Stimulated activated CD4-positive, alpha-beta T cell treated with anti-CD3 and anti-CD28 coated beads, Interleukin-1b, Interleukin-23, amount 100 ng/mL, for 4 hours (primary cell): ENCODE measurements around the gene KREMEN2.
A peak's percentile ranks its signal among the peaks of the same experiment; 100 is the strongest.

Experiments used
- DNase-seq, 2 donors: peaks; one replicate each; pipeline ENCODE4 v3.0.0-alpha.2; 2020; ENCODE audit warnings: low read depth in 2 of 2

KREMEN2 gene

DNA sequence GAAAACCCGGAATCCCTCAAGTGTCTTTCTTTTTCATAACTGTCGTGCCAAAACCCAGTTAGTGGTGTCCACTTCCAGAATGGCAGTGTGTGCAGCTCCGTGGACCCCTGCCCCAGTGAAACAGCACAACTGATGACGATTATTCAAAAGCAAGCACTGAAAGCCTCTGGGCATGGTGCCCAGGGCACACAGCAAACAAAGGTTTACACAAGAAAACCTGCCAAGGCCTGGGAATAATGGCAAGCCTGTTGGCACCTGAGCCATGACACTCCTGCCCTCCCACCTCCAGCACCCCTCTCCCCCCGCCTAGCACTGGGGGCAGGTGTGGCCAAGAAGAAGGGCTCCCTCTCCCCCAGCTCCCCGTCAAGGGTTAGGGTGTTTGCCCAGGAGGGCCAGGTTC lies 13.4 kb downstream of the KREMEN2 start:
- no peak for DNase-seq

DNA sequence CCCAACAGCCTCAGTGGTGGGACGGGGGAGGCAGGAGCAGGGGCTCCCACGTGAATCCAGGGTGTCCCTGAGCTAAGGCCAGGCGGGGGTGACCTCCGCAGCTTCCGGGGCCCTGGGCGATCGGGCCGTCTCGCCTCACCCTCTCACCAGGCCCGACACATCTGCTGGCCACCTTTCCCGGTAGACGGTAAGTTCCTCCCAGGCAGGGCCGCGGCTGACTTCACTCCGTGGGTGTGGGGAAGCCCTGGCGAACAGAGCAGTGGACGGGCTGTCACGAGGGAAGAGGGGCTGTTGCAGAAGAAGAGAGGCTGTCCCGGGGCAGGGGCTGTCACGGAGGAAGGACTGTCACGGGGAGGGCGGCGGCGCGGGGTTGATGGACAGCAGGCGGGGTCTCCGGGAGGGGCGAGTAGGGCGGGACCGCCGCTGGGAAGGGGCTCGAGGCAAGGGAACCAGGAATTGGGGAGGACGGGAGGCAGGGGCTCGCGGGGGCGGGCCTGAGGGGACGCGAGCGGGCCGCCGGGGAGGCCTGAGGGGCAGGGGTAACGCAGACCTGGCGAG lies 15.7 kb downstream of the KREMEN2 start:
- no peak for DNase-seq

DNA sequence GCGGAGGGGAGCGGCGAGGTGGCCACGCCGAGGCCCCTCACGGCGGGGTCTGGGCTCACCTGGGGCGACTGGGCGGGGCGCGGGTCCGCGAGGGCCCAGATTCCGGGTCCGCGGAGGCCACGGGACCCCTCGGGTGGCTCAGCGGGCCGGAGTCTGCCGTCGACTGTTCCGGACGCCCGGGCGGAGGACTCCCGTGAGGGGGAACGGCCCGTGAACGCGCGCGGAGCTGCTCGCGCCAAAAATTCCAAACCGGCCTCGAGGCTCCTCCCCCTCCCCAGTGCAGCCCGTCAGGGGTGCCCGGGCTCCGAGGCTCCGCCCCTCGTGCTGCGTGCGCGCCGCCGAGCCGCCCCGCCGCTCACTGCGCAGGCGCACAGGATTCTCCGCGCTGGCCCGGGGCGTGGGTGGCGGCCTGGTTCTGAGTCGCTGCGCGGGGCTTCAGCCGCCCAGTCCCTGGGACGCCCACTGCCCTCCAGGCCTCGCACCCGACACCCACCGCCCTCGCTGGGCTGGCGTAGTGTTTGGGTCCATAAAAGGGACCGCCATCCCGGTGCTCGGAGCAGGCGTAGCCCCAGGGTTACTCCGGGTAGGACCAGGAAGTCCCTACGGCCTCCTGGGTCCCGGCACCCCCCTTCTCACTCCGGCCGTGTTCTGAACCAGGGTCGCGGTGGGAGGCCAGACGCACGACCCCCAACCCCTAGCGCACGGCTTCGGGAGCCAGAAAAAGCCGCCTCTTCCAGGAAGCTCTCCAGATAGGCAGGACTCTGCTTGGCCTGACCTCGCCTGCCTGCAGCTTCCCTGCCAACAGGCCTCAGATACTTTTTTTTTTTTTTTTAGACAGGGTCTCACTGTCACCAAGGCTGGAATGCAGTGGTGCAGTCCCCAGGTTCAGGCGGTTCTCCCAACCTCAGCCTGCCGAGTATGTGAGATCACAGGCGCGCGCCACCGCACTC lies 16.4 kb downstream of the KREMEN2 start, which contains the start of gene PKMYT1:
Gene PKMYT1 (minus strand): TSS at position 220 of the 950 bp plus-strand sequence. CDS start 789 bp downstream, outside the sequence.
- DNase-seq = peak; percentile 95 to 97

DNA sequence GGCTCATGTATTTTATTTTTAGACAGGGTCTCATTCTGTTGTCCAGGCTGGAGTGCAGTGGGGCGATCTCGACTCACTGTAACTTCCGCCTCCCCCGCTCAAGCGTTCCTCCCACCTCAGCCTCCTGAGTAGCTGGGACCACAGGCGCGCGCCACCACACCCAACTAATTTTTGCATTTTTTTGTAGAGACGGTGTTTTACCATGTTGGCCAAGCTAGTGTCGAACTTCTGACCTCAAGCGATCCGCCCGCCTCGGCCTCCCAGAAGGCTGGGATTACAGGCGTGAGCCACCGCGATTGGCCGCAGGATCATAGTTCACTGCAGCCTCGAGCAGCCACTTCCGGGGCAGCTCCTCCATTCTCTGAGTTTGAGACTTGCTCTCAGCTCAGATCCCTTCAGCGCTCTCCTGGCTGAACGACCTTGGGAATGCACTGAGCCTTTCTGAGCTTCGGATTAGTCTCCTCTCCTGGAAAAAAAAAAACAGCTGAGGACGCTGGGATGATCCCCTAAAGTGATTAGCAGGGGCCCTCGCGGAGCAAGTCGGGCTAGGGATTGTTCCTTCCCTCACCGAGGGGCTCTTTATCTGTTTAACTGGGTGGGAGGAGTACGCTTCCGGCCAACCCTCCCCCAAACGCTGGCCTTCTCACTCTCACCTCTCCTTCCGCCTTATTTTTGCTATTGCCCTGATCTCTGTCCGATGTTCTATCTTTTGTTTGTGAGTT lies 17.3 kb downstream of the KREMEN2 start:
- no peak for DNase-seq

DNA sequence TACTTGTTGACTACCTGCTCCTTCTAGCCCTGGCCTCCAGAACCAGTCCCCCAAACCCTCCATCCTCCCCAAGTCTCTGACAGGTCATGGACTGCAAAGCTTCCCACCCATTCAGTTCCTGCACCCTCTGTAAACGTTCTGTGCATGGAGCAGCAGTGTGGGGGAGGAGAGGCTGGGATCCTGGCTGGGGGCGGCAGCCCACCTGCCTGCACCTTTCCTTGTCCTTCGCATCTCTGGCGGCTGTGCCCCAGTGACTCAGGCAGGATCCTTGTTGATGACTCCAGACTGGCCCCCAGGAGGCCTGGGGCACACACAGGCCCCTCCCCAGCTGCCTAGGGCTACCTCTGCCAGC lies 17.8 kb downstream of the KREMEN2 start:
- no peak for DNase-seq

DNA sequence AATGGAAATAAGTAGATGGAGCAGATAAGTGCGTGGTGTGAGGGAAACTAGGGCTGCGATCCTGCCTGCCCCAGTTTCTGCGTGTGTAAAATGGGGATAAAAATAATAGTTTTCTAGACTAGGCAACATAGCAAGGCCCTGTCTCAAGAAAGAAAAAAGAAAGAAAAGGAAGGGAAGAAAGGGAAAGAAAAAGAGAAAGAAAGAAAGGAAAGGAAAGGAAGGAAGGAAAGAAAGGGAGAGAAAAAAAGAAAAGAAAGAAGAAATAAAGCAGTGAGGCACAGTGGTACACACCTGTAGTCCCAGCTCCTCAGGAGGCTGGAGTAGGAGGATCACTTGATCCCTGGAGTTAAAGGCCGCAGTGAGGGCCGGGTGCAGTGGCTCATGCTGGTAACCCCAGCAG lies 18.3 kb downstream of the KREMEN2 start:
- no peak for DNase-seq

DNA sequence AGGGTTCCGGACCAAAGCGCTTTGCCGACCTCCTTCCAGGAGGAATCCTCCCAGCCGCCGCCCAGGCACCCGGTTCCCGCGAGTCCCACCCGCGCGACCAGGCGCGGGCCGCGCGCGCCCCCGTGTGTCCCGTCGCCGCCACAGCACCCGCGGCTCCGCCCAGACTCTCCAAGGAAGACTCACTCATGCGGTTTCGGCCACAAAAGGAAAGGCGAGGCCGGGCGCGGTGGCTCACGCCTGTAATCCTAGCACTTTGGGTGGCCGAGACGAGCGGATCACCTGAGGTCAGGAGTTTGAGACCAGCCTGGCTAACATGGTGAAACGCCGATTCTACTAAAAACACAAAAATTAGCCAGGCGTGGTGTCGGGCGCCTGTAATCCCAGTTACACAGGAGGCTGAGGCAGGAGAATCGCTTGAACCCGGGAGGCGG lies 19.6 kb downstream of the KREMEN2 start:
- DNase-seq = peak; percentile 56 to 64

DNA sequence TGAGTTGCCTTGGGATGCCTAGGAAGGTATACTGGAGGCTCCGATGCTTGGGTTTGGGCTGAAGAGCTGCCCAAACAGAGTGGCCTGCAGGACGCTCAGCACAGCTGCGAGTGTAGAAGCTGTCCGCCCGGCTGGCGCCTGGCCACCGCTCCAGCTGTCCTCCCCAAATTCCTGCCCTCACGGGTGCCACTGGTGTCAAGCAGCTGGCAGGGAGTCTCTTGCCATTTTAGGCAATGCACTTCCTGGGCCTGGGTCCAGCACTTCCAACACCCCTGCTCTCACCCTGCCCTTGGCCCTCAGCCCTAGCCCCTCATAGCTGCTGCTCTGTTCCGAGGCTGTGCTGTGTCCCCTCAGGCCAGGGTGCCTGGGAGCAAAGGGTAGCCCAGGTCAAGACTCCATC lies 21.4 kb downstream of the KREMEN2 start:
- DNase-seq = no peak

DNA sequence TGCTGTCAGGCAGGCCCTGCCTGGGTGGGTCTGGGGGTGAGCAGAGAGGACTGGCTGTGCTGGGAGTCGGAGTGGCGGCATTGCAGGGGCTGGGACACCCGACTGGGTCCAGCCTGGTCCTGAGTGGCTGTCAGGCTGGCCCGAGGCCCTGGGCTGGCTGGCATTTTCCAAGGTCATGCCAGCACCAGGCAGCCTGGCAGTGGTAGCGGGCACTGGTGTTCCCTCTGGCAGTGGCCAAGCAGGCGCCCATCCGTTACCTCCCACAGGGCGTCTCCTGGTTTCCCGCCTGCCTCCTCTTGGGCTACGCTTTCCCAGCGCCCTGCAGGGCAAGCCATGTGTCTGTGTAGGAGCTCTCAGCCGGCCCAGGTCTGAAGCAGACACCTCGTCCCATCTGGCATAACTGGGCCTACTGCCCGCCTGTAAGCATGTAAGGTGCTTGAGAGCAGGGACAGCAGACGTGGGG lies 21.8 kb downstream of the KREMEN2 start:
- DNase-seq = no peak

DNA sequence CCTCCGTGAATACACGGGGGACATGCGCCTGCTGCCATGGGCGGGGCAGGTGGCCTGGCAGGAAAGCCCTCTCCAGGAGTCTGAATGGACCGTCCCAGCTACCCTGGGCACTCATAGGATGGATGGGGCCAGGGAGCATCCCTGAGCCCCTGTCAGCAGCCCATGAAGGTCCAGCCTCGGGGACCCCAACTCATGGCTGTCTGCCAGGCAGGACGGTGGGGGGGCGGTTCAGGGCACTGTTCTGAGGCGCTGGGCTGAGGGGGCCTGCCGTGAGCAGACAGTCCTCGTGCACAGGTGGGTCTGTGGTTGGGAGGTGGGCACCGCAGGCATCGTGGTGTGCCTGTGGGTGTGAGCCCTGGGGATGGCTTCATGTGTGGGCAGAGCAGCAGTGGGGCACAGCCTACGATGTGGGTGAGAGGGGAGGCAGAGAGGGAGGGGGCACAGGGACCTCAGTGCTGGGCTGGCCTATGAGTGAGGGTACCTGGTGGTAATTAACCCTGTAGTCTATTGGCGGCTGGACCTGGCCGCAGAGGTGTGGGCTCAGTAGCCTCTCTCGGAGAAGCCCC lies 22.6 kb downstream of the KREMEN2 start:
- no peak for DNase-seq

DNA sequence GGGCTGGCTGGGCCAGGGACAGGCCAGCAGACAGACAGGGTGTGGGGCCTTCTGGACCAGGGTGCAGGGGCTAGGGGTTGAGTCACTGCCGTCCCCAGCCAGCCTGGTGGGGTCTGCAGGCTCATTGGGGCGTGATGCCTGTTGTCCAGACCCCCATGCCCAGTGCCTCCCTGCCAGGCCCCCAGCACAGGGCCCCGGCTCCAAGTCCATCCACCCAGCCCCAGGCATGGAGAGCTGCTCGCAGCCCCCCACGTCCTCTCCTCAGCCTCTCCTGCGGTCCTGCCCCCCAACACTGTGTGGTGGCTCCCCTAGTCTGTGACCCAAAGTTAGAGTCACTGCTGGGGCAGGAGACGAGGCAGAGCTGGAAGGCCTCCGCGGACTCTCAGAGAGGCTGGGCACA lies 23.2 kb downstream of the KREMEN2 start:
- no peak for DNase-seq

DNA sequence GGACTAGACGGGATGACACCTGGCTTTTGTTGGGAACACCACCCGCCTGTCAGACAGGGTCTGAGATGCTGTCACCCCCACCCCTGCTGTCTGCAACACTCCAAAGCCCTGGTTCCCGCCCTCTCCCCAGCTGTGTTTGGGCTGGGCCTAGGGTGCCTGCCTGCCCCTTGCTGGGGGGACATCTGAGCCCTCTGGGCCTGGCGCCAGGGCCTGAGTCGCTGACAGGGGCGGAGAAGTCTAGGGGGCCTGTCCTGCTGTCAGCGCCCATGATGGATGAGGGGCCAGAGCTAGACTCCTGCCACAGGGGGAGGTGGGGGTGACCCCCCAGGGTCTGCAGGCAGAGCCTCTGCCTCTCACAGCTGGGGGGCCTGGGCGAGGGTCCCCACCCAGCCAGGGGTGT lies 23.8 kb downstream of the KREMEN2 start:
- DNase-seq = no peak

DNA sequence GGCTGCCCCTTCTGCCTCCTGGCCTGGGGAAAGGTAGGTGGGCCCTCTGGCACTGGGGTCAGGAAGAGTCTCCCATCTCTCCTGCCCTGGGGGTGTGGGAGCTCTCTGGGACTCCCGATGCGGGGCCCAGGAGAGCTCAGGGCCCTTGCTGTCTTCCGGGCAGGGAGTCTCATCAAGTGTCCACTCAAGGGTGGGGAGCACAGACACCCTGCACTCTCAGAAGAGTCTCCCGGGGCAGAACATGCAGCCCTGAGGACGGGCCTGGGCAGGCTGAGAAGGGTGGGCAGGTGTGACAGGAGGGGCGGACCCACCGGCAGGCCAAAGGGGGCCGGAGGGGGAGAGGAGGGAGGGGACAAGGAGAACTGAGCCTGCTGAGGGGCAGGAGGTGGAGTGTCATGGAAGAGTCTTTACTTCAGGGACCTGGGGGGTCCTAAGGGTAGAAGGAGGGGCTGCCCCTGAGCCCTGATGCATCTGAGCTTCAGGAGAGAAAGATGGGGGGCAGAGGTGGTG lies 24.6 kb downstream of the KREMEN2 start:
- DNase-seq = no peak

DNA sequence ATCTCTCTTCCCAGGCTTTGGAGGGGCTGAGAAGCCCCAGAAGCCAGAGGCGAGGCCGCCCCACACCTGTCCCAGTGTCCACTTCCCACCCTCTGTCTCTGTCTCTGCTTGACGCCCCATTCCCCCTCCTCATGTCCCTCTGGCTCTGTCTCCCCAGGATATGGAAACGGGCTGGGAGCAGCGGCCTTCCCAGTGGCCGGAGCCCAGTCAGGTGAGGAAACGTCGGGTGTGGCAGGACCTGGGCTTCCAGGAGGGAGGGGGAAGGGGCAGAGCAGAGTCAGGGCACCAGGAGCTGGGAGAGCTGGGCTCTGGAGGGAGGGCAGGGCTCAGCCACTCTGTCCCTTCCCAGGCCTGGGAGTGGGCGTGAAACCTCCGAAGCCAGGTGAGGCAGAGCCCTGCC lies 26.8 kb downstream of the KREMEN2 start:
- no peak for DNase-seq

DNA sequence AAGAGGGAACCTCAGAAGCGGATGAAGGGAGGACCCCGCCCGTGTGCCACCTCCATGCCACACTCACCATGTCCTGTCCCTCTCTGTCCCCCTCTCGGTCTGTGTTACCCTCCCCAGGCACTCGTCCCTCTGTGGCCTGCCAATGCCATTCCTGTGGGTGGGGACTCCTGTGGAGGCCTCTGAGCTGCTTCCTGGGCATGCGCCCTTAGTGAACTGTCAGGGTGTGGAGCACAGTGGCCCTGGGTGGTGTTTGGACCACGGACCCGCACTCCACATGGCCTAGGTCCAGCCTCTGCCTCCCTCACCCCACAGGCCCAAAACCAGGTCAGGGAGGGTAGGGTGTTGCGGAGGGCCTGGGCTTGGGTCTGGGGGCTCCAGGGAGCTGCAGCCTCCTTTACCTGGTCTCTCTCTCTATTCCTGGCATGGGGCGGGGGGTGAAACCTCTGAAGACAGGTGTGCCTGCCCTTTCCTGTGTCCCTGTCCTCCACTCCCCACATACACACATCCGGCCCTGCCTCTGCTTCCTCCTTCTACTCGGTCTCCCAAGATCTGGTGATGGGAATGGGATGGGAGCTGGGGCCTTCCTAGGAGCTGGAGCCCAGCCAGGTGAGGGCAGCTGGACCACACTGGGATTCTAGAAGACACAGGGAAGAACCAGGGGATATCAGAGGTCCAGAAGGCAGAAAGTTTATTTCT lies 27.6 kb downstream of the KREMEN2 start:
- DNase-seq = no peak

DNA sequence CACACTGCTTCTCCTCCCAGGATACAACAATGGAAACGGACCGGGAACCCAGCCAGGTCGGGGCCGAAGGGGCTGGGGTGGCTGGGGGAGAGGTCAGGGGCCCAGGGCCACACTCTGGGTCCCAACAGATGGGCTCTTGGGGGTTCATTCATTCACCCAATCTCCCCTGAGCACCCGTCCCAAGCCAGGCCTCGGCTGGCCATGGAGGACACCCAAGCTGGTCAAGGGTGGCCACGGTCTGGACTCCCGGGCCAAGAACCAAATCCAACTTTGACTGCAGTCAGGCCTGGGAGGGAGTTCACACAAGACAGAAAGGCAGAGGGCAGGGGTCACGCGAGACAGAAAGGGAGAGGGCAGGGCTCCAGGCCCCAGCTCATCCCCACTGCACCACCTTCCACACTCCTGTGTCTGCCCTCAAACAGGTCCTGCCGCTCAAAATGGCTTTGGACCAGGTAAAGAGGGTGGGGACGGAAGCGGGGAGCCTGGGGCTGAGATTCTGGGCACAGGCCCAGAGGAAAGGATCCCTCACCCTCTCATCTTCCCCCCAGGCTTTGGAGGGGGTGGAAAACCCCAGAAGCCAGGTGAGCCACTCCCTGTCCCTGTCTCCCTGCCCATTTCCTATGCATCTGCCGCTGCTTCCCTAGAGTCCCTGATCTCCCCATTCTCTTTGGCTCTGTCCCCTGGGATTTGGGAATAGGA lies 28.5 kb downstream of the KREMEN2 start:
- no peak for DNase-seq

DNA sequence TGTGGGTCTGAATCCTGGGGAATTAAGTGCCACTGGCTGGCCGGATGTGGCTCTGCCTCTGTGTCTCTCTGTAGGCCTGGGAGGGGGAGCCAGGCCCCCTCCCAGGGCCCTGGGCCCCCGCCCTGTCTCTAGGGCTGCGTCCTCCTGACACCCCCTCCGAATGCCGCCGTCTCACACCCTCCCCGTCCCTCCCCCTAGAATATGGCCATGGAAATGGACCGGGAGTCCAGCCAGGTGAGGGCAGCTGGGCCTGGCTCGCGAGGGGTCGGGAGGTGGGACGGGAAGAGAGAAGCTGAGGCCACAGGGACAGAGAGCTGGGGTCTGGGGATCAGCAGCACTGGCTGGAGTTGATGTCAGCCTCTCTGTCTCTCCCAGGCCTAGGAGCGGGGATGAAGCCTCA lies 32.2 kb downstream of the KREMEN2 start:
- no peak for DNase-seq

DNA sequence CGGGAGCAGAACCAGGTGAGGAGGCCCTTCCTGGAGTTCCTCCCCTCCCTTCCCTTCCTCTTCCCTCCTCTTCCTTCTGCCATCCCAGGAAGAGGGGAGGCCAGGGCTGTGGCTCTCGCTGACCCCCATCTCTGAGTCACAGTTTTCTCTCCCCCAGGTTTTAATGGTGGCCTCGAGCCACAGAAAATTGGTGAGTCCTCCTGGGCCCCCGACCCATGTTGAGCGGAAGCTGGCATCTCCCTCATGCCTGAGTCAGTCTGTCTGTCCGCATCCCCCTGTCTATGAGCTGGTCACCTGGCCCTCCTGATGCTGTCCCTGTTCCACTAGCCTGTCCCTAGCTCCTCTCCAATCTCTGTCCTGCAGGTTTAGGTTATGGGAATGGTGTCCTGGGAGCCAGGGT lies 35.9 kb downstream of the KREMEN2 start:
- DNase-seq = no peak

DNA sequence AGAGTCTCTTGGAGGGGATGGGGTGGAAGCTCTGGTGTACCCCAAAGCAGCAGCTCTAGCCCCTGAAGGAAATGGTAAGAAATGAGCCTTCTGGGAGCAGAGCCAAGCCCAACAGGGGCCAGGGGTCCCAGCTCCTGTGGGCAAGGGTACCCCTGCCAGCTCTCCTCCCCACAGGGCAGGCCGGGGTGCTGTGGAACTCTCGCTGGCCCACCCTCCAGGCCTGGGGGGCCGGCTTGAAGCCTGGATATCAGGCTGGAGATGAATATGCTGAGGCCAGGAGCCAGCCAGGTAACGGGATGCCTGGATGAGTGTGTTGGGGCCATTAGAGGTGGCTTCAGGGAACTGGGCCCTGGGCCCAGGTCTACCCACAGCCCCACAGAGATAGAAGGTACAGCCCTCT lies 36.5 kb downstream of the KREMEN2 start:
- no peak for DNase-seq

DNA sequence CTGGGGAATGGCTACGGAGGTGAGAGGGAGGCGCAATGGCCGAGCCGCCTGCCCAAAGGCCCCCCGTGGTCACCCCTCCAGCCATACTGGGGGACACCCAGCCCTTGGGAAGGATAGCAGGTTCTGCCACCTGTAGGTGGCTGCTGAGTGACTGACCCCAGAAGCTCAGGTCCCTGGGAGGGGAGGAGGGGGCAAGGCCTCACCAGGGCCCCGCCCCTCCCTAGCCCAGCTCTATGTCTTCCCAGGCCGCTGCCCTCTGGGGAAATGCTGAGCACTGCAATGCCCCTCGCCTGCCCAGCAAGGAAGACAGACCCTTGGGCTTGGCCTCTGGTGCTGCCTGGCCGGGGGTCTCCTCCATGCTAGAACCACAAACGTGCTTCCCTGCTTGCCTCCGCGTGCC lies 37.2 kb downstream of the KREMEN2 start:
- DNase-seq = no peak
